SK-N-SH treated with all-trans-retinoic acid at 6 μM for 48 hours (cell line): ENCODE measurements around the gene SCO1.

ENCODE experiments used
- ATAC-seq: fragments of 200-7000 bp; cut with Tn5 transposase; 3 replicates; pipeline ENCODE4 v1.9.1; 2020; ENCODE audit warnings: mild to moderate bottlenecking, moderate library complexity
- ARNTL ChIP-seq: fragments of 450-650 bp; formaldehyde crosslinking; IDR thresholded peaks from 2 replicates; pipeline ENCODE4 v1.5.0; 2020; ENCODE audit warnings: low read depth, mild to moderate bottlenecking, moderate library complexity, borderline replicate concordance
- BACH2 ChIP-seq: fragments of 250-450 bp; sonication (Bioruptor Pico); IDR thresholded peaks from 2 replicates; pipeline ENCODE4 v1.9.0; 2021; ENCODE audit warnings: mild to moderate bottlenecking, borderline replicate concordance
- CSDC2 ChIP-seq: fragments of 250-450 bp; sonication (Bioruptor Pico); IDR thresholded peaks from 2 replicates; pipeline ENCODE4 v1.5.0; 2020; ENCODE audit warnings: mild to moderate bottlenecking, moderate library complexity
- ESRRG ChIP-seq: fragments of 250-450 bp; sonication (Bioruptor Pico); IDR thresholded peaks from 2 replicates; pipeline ENCODE4 v1.6.1; 2021; ENCODE audit warnings: mild to moderate bottlenecking
- ISL1 ChIP-seq: fragments of 250-450 bp; sonication (Bioruptor Pico); IDR thresholded peaks from 2 replicates; pipeline ENCODE4 v2.1.2; 2022; ENCODE audit warnings: mild to moderate bottlenecking, moderate library complexity
- OSR1 ChIP-seq: fragments of 250-450 bp; sonication (Bioruptor Pico); IDR thresholded peaks from 2 replicates; pipeline ENCODE4 v1.8.0; 2022; ENCODE audit warnings: moderate library complexity, mild to moderate bottlenecking, inconsistent platforms
- PPARA ChIP-seq: fragments of 250-450 bp; sonication (Bioruptor Pico); IDR thresholded peaks from 2 replicates; pipeline ENCODE4 v1.5.0; 2020; ENCODE audit warnings: mild to moderate bottlenecking, borderline replicate concordance
- RARB ChIP-seq: fragments of 250-450 bp; sonication (Bioruptor Pico); IDR thresholded peaks from 2 replicates; pipeline ENCODE4 v1.8.0; 2021; ENCODE audit warnings: mild to moderate bottlenecking, moderate library complexity
- SNAI2 ChIP-seq: fragments of 250-450 bp; sonication (Bioruptor Pico); IDR thresholded peaks from 2 replicates; pipeline ENCODE4 v1.5.0; 2020; ENCODE audit warnings: mild to moderate bottlenecking, moderate library complexity
- TCF4 ChIP-seq: fragments of 250-450 bp; sonication (Bioruptor Pico); IDR thresholded peaks from 2 replicates; pipeline ENCODE4 v1.8.0; 2021; ENCODE audit warnings: mild to moderate bottlenecking, moderate library complexity, borderline replicate concordance
- TOX ChIP-seq: fragments of 250-450 bp; sonication (Bioruptor Pico); IDR thresholded peaks from 2 replicates; pipeline ENCODE4 v1.8.0; 2021; ENCODE audit warnings: mild to moderate bottlenecking, moderate library complexity, borderline replicate concordance
- ZC3H10 ChIP-seq: fragments of 250-450 bp; sonication (Bioruptor Pico); IDR thresholded peaks from 2 replicates; pipeline ENCODE4 v1.5.1; 2021; ENCODE audit warnings: mild to moderate bottlenecking, moderate library complexity
- ZFP3 ChIP-seq: fragments of 250-450 bp; sonication (Bioruptor Pico); IDR thresholded peaks from 2 replicates; pipeline ENCODE4 v1.5.0; 2020; ENCODE audit warnings: mild to moderate bottlenecking, moderate library complexity
- ZFP30 ChIP-seq: fragments of 450-650 bp; formaldehyde crosslinking; IDR thresholded peaks from 2 replicates; pipeline ENCODE4 v1.5.0; 2022; ENCODE audit warnings: mild to moderate bottlenecking, moderate library complexity
- ZNF565 ChIP-seq: fragments of 450-650 bp; formaldehyde crosslinking; conservative IDR thresholded peaks from 2 replicates; pipeline ENCODE4 v1.5.0; 2020; ENCODE audit warnings: low read depth, mild to moderate bottlenecking, moderate library complexity
- ZNF70 ChIP-seq: fragments of 450-650 bp; formaldehyde crosslinking; IDR thresholded peaks from 2 replicates; pipeline ENCODE4 v1.5.0; 2020; ENCODE audit warnings: mild to moderate bottlenecking, moderate library complexity
- ZNF8 ChIP-seq: fragments of 450-650 bp; formaldehyde crosslinking; IDR thresholded peaks from 2 replicates; pipeline ENCODE4 v1.5.0; 2020; ENCODE audit warnings: mild to moderate bottlenecking, moderate library complexity
- TF ChIP-seq, protein P1 (sequence below): fragments of 250-450 bp; sonication (Bioruptor Pico); IDR thresholded peaks from 2 replicates; pipeline ENCODE4 v1.8.0; 2020; ENCODE audit warnings: mild to moderate bottlenecking, moderate library complexity, borderline replicate concordance
- TF ChIP-seq, protein P2 (sequence below): fragments of 250-450 bp; sonication (Bioruptor Pico); IDR thresholded peaks from 2 replicates; pipeline ENCODE4 v1.5.1; 2021; ENCODE audit warnings: mild to moderate bottlenecking, moderate library complexity
- TF ChIP-seq, protein P3 (sequence below): fragments of 250-450 bp; sonication (Bioruptor Pico); IDR thresholded peaks from 2 replicates; pipeline ENCODE4 v1.8.0; 2021; ENCODE audit warnings: low read depth, mild to moderate bottlenecking, moderate library complexity, borderline replicate concordance
- TF ChIP-seq, protein P4 (sequence below): fragments of 250-450 bp; sonication (Bioruptor Pico); IDR thresholded peaks from 2 replicates; pipeline ENCODE4 v1.5.1; 2020; ENCODE audit warnings: low read depth, mild to moderate bottlenecking, moderate library complexity
- TF ChIP-seq, protein P5 (sequence below): fragments of 250-450 bp; sonication (Bioruptor Pico); IDR thresholded peaks from 2 replicates; pipeline ENCODE4 v1.5.0; 2020; ENCODE audit warnings: mild to moderate bottlenecking, moderate library complexity

Gene SCO1

DNA sequence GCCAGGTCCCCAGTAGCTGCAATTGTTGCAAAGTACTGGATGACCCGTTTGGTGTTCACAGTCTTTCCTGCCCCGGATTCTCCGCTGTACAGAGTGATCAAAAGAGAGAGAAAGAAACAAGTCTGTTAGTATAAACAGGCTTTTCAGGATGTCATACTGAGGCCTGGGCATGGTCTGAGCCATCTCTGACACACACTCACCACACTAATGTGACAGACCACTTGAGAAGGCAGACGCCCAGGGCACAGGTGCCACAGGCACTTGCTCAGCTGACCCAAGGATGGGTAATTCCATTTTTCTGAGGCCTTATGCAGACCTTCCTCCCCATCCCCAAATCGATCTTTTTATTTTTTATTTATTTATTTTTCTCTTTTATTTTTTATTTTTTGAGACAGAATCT lies 47.7 kb downstream of the SCO1 start:
- no peak for ATAC-seq
- TF ChIP-seq ZFP3 (no peak), OSR1 (CRISPR knock-in tag) (no peak), ESRRG (CRISPR knock-in tag) (no peak), BACH2 (CRISPR knock-in tag) (no peak), ZNF8 (no peak), RARB (CRISPR knock-in tag) (no peak), ZNF565 (CRISPR knock-in tag) (no peak), ISL1 (no peak), ARNTL (no peak), PPARA (CRISPR knock-in tag) (no peak), CSDC2 (CRISPR knock-in tag) (no peak)
- TF ChIP-seq, protein P1, sequence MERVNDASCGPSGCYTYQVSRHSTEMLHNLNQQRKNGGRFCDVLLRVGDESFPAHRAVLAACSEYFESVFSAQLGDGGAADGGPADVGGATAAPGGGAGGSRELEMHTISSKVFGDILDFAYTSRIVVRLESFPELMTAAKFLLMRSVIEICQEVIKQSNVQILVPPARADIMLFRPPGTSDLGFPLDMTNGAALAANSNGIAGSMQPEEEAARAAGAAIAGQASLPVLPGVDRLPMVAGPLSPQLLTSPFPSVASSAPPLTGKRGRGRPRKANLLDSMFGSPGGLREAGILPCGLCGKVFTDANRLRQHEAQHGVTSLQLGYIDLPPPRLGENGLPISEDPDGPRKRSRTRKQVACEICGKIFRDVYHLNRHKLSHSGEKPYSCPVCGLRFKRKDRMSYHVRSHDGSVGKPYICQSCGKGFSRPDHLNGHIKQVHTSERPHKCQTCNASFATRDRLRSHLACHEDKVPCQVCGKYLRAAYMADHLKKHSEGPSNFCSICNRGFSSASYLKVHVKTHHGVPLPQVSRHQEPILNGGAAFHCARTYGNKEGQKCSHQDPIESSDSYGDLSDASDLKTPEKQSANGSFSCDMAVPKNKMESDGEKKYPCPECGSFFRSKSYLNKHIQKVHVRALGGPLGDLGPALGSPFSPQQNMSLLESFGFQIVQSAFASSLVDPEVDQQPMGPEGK (CRISPR knock-in tag): no peak
- TF ChIP-seq, protein P2, sequence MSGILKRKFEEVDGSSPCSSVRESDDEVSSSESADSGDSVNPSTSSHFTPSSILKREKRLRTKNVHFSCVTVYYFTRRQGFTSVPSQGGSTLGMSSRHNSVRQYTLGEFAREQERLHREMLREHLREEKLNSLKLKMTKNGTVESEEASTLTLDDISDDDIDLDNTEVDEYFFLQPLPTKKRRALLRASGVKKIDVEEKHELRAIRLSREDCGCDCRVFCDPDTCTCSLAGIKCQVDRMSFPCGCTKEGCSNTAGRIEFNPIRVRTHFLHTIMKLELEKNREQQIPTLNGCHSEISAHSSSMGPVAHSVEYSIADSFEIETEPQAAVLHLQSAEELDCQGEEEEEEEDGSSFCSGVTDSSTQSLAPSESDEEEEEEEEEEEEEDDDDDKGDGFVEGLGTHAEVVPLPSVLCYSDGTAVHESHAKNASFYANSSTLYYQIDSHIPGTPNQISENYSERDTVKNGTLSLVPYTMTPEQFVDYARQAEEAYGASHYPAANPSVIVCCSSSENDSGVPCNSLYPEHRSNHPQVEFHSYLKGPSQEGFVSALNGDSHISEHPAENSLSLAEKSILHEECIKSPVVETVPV (CRISPR knock-in tag): no peak

DNA sequence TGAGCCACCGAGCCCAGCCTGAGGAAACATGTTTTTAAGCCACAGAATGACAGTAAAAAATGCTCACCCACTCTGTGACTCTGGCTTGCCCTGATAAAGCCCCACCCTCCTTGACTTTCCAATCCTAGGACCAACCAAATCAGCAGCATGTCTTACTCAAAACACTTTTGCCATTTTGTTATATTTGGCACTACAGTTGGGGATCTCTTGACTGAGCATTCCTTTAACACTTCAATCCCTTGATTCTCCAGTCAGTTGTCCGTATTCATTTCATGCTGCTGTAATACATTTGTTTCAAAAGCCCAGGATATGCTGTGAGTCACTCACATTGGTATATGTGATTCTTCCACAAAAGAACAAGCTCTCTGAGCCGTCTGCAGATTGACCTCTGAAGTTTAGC lies 48.4 kb downstream of the SCO1 start:
- TF ChIP-seq OSR1 (CRISPR knock-in tag): no peak
- TF ChIP-seq ZFP30: no peak
- no peak for TF ChIP-seq PPARA (CRISPR knock-in tag)
- no peak for TF ChIP-seq ZC3H10
- no peak for TF ChIP-seq SNAI2 (CRISPR knock-in tag)
- TF ChIP-seq, protein P3, sequence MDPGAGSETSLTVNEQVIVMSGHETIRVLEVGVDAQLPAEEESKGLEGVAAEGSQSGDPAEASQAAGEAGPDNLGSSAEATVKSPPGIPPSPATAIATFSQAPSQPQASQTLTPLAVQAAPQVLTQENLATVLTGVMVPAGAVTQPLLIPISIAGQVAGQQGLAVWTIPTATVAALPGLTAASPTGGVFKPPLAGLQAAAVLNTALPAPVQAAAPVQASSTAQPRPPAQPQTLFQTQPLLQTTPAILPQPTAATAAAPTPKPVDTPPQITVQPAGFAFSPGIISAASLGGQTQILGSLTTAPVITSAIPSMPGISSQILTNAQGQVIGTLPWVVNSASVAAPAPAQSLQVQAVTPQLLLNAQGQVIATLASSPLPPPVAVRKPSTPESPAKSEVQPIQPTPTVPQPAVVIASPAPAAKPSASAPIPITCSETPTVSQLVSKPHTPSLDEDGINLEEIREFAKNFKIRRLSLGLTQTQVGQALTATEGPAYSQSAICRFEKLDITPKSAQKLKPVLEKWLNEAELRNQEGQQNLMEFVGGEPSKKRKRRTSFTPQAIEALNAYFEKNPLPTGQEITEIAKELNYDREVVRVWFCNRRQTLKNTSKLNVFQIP (CRISPR knock-in tag): no peak
- no peak for TF ChIP-seq ZFP3
- TF ChIP-seq, protein P4, sequence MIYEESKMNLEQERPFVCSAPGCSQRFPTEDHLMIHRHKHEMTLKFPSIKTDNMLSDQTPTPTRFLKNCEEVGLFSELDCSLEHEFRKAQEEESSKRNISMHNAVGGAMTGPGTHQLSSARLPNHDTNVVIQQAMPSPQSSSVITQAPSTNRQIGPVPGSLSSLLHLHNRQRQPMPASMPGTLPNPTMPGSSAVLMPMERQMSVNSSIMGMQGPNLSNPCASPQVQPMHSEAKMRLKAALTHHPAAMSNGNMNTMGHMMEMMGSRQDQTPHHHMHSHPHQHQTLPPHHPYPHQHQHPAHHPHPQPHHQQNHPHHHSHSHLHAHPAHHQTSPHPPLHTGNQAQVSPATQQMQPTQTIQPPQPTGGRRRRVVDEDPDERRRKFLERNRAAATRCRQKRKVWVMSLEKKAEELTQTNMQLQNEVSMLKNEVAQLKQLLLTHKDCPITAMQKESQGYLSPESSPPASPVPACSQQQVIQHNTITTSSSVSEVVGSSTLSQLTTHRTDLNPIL (CRISPR knock-in tag): no peak
- TF ChIP-seq ISL1: no peak
- TF ChIP-seq RARB (CRISPR knock-in tag): no peak
- TF ChIP-seq BACH2 (CRISPR knock-in tag): no peak
- TF ChIP-seq, protein P5, sequence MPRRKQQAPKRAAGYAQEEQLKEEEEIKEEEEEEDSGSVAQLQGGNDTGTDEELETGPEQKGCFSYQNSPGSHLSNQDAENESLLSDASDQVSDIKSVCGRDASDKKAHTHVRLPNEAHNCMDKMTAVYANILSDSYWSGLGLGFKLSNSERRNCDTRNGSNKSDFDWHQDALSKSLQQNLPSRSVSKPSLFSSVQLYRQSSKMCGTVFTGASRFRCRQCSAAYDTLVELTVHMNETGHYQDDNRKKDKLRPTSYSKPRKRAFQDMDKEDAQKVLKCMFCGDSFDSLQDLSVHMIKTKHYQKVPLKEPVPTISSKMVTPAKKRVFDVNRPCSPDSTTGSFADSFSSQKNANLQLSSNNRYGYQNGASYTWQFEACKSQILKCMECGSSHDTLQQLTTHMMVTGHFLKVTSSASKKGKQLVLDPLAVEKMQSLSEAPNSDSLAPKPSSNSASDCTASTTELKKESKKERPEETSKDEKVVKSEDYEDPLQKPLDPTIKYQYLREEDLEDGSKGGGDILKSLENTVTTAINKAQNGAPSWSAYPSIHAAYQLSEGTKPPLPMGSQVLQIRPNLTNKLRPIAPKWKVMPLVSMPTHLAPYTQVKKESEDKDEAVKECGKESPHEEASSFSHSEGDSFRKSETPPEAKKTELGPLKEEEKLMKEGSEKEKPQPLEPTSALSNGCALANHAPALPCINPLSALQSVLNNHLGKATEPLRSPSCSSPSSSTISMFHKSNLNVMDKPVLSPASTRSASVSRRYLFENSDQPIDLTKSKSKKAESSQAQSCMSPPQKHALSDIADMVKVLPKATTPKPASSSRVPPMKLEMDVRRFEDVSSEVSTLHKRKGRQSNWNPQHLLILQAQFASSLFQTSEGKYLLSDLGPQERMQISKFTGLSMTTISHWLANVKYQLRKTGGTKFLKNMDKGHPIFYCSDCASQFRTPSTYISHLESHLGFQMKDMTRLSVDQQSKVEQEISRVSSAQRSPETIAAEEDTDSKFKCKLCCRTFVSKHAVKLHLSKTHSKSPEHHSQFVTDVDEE (CRISPR knock-in tag): no peak
- TF ChIP-seq TOX (CRISPR knock-in tag): no peak
- no peak for TF ChIP-seq TCF4 (CRISPR knock-in tag)
- no peak for TF ChIP-seq ARNTL
- TF ChIP-seq, protein P2 (CRISPR knock-in tag): no peak
- no peak for TF ChIP-seq ZNF70
- TF ChIP-seq CSDC2 (CRISPR knock-in tag): no peak
- ATAC-seq: no peak
